GM21786 (cell line): Measurements from ENCODE around the gene FGF12.

ENCODE experiments used
- ATAC-seq: cut with Tn5 transposase; IDR thresholded peaks from one replicate; pipeline ENCODE4 v1.9.1; 2021; ENCODE audit not compliant: unreplicated experiment

The FGF12 gene

GRCh38 chr3:192505731-192506130 lies 221.6 kb downstream of the FGF12 start:
- ATAC-seq = no peak

GRCh38 chr3:192501401-192501800 lies 225.9 kb downstream of the FGF12 start:
- ATAC-seq = no peak

GRCh38 chr3:192496905-192497587 lies 230.3 kb downstream of the FGF12 start:
- ATAC-seq = no peak

- peak; percentile 82 for ATAC-seq
These were observed 233.2 kb downstream of the FGF12 start for GRCh38 chr3:192494174-192494573.

- ATAC-seq = no peak
These were observed 236.6 kb downstream of the FGF12 start for GRCh38 chr3:192490720-192491119.

GRCh38 chr3:192489579-192489978 lies 237.8 kb downstream of the FGF12 start:
- no peak for ATAC-seq

- ATAC-seq = no peak
These were observed 240.3 kb downstream of the FGF12 start for GRCh38 chr3:192487033-192487432.

GRCh38 chr3:192482809-192483208 lies 244.5 kb downstream of the FGF12 start:
- ATAC-seq = no peak

- no peak for ATAC-seq
These were observed 244.9 kb downstream of the FGF12 start for GRCh38 chr3:192482391-192482790.

- ATAC-seq = no peak
These were observed 245.7 kb downstream of the FGF12 start for GRCh38 chr3:192481638-192482037.

- ATAC-seq = peak; percentile 93
These were observed 259.9 kb downstream of the FGF12 start for GRCh38 chr3:192467230-192468140.

- no peak for ATAC-seq
These were observed 278.3 kb downstream of the FGF12 start for GRCh38 chr3:192449036-192449435.

GRCh38 chr3:192445770-192446644 lies 281.3 kb downstream of the FGF12 start:
- no peak for ATAC-seq

GRCh38 chr3:192444791-192445106 lies 282.6 kb downstream of the FGF12 start:
- no peak for ATAC-seq

GRCh38 chr3:192444096-192444790 lies 283.1 kb downstream of the FGF12 start:
- ATAC-seq = peak; percentile 97

GRCh38 chr3:192435241-192435640 lies 292.1 kb downstream of the FGF12 start:
- no peak for ATAC-seq

GRCh38 chr3:192434186-192434585 lies 293.2 kb downstream of the FGF12 start:
- no peak for ATAC-seq

GRCh38 chr3:192433704-192434103 lies 293.6 kb downstream of the FGF12 start:
- peak; percentile 78 for ATAC-seq

GRCh38 chr3:192422997-192423342 lies 304.4 kb downstream of the FGF12 start:
- ATAC-seq = no peak

- no peak for ATAC-seq
These were observed 304.9 kb downstream of the FGF12 start for GRCh38 chr3:192422321-192422996.
